22Rv1 (cell line): ENCODE measurements around the gene PPY.
"Not testable (repeated sequence)": the region's sequence is repeated elsewhere in the genome, so short reads cannot be mapped to it uniquely, and the experiment has no call there.

Experiments used
- H3K27ac ChIP-seq: fragments of 450-650 bp; 2 replicates; pipeline ENCODE4 v1.5.1; 2017
- ZFX ChIP-seq: fragments of 450-650 bp; IDR thresholded peaks from 2 replicates; pipeline ENCODE4 v1.6.1; 2017; ENCODE audit warnings: antibody characterized with exemption, borderline replicate concordance
- TF ChIP-seq, protein P1 (sequence below): fragments of 450-650 bp; IDR thresholded peaks from 2 replicates; pipeline ENCODE4 v1.5.1; 2017; ENCODE audit warnings: mild to moderate bottlenecking

Gene PPY

DNA sequence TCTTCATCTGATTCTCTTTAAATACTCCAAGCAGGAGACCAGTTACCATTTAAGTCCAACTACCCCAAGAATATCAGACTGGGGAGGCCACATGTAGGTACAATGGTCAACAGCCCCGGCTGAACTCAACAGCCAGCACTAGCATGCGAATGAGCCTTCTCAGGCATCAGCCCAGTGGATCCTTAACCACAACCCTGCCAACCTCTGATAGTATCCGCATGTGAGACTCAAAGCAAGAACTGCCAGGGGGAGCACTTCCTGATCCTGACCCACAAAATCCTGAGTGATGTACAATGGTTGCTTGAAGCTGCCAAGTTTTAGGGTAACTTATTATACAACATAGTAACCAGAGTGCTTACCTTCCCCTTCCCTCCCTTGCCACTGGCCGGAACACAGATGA lies 7.5 kb upstream of the PPY start:
- no peak overlapping the region for H3K27ac ChIP-seq
- TF ChIP-seq, protein P1, sequence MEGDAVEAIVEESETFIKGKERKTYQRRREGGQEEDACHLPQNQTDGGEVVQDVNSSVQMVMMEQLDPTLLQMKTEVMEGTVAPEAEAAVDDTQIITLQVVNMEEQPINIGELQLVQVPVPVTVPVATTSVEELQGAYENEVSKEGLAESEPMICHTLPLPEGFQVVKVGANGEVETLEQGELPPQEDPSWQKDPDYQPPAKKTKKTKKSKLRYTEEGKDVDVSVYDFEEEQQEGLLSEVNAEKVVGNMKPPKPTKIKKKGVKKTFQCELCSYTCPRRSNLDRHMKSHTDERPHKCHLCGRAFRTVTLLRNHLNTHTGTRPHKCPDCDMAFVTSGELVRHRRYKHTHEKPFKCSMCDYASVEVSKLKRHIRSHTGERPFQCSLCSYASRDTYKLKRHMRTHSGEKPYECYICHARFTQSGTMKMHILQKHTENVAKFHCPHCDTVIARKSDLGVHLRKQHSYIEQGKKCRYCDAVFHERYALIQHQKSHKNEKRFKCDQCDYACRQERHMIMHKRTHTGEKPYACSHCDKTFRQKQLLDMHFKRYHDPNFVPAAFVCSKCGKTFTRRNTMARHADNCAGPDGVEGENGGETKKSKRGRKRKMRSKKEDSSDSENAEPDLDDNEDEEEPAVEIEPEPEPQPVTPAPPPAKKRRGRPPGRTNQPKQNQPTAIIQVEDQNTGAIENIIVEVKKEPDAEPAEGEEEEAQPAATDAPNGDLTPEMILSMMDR = no peak

DNA sequence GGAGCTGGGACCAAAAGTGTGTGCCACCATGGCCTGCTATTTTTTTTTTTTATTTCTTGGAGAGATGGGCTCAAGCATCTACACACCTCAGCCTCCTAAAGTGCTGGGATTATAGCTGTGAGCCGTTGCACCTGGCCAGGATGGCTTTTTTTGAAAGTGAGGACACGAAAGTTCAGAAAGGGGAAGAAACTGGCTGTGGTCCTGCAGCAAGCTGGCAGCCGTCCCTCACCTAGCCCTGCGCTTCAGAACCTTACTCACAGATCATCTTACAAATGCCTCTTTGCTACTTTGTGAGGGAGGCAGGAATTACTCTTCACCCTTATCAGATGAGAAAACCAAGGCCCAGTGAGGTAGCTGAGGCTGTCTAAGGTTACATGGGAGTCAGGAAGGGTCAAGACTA lies 4.5 kb upstream of the PPY start:
- H3K27ac ChIP-seq = no peak overlapping the region
- no peak for TF ChIP-seq ZFX
- TF ChIP-seq, protein P1 = no peak

DNA sequence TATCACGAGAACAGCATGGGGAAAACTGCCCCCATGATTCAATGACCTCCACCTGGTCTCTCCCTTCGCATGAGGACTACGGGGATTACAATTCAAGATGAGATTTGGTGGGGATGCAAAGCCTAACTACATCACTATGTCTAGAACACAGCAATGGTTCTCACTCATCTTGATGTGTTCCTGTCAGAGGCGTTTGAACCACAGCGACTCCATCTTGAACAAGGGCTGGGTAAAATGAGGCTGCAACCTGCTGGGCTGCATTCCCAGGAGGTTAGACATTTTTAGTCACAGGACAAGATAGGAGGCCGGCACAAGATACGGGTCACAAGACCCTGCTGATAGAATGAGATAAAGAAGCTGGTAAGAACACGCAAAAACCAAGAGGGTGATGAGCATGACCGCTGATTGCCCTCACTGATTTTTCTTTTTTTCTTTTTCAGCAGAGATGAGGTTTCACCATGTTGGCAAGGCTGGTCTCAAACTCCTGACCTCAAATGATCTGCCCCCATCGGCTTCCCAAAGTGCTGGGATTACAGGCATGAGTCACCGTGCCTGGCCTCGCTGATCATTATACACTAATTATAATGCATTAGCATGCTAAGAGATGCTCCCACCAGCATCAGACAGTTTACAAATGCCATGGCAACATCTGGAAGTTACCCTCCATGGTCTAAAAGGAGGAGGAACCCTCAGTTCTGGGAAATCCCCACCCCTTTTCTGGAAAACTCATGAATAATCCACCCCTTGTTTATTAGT lies 3.0 kb upstream of the PPY start:
- TF ChIP-seq ZFX = no peak
- TF ChIP-seq, protein P1 = no peak

DNA sequence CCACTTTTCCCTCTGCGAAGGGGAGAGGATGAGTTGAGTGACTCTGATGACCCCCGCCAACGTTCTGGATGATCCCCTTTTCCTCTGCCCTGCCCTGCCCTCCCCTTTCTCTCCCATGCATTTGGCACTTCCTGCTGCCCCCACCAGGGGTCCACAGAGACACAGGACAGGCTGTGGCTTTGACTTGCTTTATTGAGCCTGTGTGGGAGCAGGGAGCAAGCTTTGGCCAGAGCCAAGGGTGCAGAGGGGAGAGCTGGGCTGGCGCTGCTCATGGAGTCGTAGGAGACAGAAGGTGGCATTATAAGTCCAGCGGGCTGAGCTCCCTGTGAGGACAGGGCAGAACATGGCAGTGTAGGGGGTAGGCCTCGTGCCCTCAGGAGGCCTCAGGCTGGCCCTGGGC lies 1.6 kb downstream of the PPY start:
- TF ChIP-seq, protein P1 = peak; percentile 56
- no peak for TF ChIP-seq ZFX

More for the DNA sequence above, 3.0 kb upstream of the PPY start:
- H3K27ac ChIP-seq = no peak overlapping the region

DNA sequence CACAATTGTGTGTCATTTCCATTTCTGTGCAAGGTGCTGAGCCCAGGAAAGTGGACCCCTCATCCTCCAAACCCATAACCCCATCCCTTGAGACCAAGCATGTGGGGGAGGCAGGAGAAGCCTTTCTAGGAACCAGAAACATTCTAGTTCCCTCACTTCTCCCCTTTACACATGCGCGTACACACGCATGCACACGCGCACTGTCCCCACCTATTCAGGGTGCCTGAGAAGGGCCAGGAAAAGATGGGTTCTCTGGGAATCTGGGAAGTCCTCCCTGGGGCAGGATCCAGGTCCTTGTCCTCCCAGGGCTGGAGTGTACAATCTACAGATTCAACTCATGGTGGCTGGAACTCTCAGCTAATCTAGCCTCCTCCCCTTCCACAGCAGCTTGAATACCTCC lies 2.4 kb downstream of the PPY start:
- no peak for TF ChIP-seq ZFX
- TF ChIP-seq, protein P1 = no peak
- H3K27ac ChIP-seq = no peak overlapping the region

More for the DNA sequence above, 1.6 kb downstream of the PPY start:
- H3K27ac ChIP-seq = no peak overlapping the region

DNA sequence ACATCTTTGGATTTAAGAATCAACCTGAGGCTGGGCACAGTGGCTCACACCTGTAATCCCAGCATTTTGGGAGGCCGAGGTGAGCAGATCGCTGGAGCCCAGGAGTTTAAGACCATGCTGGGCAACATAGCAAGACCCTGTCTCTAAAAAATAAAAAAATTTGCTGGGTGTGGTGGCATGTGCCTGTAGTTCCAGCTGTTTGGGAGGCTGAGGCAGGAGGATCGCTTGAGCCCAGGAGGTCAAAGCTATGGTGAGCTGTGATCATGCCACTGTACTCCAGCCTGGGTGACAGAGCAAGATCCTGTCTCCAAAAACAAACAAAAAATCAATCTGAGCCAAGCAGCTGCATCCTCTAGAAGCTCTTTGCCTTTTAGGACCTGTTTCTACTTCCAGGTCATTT lies 2.8 kb downstream of the PPY start:
- not testable (repeated sequence) for H3K27ac ChIP-seq

DNA sequence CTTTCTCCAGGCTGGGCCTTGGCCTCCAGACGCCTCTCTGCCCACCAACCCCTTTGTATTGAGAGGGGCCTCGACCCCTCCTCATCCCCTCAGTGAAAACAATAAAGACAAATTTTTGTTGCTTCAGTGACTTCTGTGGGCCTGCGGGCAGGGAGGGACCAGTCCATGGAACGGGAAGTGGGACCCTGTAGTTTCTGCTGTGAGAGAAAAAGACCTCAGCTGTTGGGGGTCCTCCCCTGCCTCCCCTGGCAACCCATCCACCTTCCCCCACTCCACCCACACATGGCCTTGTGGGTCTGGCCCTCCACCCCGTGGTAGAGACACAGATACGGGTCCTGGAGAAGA lies 3.5 kb downstream of the PPY start:
- TF ChIP-seq, protein P1 = no peak
- H3K27ac ChIP-seq = no peak overlapping the region

DNA sequence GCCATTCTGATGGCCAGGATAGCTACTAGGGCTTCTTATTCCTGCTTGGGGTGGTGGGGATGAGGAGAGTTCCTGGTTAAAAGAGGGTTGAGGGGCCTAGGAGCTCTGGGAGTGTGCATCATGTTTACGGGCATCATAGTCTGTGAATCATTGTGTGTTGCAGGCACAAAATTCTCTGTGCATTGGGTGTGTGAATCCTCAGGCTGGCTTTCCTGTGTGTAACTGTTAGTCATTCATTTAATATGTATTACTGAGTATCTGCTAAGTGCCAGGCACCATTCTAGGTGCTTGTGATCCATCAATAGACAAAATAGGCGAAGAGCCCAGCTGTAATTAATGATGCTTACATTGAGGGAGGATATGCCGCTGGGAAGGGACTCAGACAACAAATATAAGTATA lies 5.8 kb downstream of the PPY start:
- TF ChIP-seq, protein P1 = no peak
- TF ChIP-seq ZFX = no peak
- H3K27ac ChIP-seq = no peak overlapping the region
